Karpas-422 (cell line): ENCODE measurements around the gene ANKH. TPM values are rescaled to one million over a fixed set of nuclear protein-coding genes. Genes with fewer than 3 reads are reported as not detected.
"Not testable (repeated sequence)": the region's sequence is repeated elsewhere in the genome, so short reads cannot be mapped to it uniquely, and the experiment has no call there.

ENCODE experiments used
- DNase-seq: peaks from one replicate; pipeline ENCODE4 v3.0.0-alpha.2; 2015
- H2AFZ ChIP-seq: fragments of 200-600 bp; sonication (generic); 2 replicates; pipeline ENCODE4 v1.6.1; 2014; ENCODE audit warnings: antibody characterized with exemption, low read length, mixed read lengths
- H3K27ac ChIP-seq: fragments of 200-600 bp; sonication (generic); 2 replicates; pipeline ENCODE4 v1.5.1; 2014; ENCODE audit warnings: mild to moderate bottlenecking, low read length, moderate library complexity
- H3K27me3 ChIP-seq: fragments of 200-600 bp; sonication (generic); 2 replicates; pipeline ENCODE4 v1.6.1; 2014; ENCODE audit warnings: low read length, mixed read lengths
- H3K36me3 ChIP-seq: fragments of 200-600 bp; sonication (generic); 2 replicates; pipeline ENCODE4 v1.6.1; 2014; ENCODE audit warnings: low read length, mixed read lengths; ENCODE audit not compliant: insufficient read depth
- H3K4me1 ChIP-seq: fragments of 200-600 bp; sonication (generic); 2 replicates; pipeline ENCODE4 v1.6.1; 2014; ENCODE audit warnings: mild to moderate bottlenecking, low read length, mixed read lengths
- H3K4me2 ChIP-seq: fragments of 200-600 bp; sonication (generic); 2 replicates; pipeline ENCODE4 v1.6.1; 2014; ENCODE audit warnings: low read length, low read depth, mild to moderate bottlenecking; ENCODE audit not compliant: poor library complexity, severe bottlenecking
- H3K4me3 ChIP-seq: fragments of 200-600 bp; sonication (generic); 2 replicates; pipeline ENCODE4 v1.5.1; 2014; ENCODE audit warnings: mild to moderate bottlenecking, antibody characterized with exemption, low read length, mixed read lengths
- H3K79me2 ChIP-seq: fragments of 200-600 bp; sonication (generic); 2 replicates; pipeline ENCODE4 v1.6.1; 2014; ENCODE audit warnings: mild to moderate bottlenecking, low read length, mixed read lengths
- H3K9ac ChIP-seq: fragments of 200-600 bp; sonication (generic); 2 replicates; pipeline ENCODE4 v1.6.0; 2014; ENCODE audit warnings: low read length
- H3K9me2 ChIP-seq: fragments of 200-600 bp; sonication (generic), shearing (Covaris generic); replicated peaks from 2 replicates; pipeline ENCODE4 v1.6.0; 2014; ENCODE audit warnings: mild to moderate bottlenecking, low read length, moderate library complexity; ENCODE audit not compliant: insufficient read depth
- H3K9me3 ChIP-seq: fragments of 300-700, 200-600 bp; sonication (generic); 2 replicates; pipeline ENCODE4 v1.6.1; 2014; ENCODE audit warnings: low read length, mixed read lengths
- H4K20me1 ChIP-seq: fragments of 200-600 bp; sonication (generic); 2 replicates; pipeline ENCODE4 v1.6.1; 2014; ENCODE audit warnings: mild to moderate bottlenecking, antibody characterized with exemption, low read length, low read depth; ENCODE audit not compliant: insufficient read depth
- total RNA-seq: library from RNA; depleted of rRNA; stranded (reverse); fragments of >200 nt; shearing (Covaris generic); gene quantifications from 2 replicates; pipeline ENCODE4 v1.2.3, GENCODE V29; 2014; ENCODE audit warnings: low replicate concordance

The ANKH gene
- total RNA-seq, 1 experiment from 2014 or later = 0.75 TPM

- H3K9ac ChIP-seq = no peak overlapping the region
- H3K27me3 ChIP-seq = no peaks in the 10 kb centered on the region
- no peak overlapping the region for H3K4me2 ChIP-seq
- no peaks in the 10 kb centered on the region for H3K36me3 ChIP-seq
- H3K79me2 ChIP-seq = no peaks in the 10 kb centered on the region
- H3K9me3 ChIP-seq = no peaks in the 10 kb centered on the region
- no peaks in the 10 kb centered on the region for H3K4me1 ChIP-seq
- no peaks in the 10 kb centered on the region for H3K9me2 ChIP-seq
- H3K4me3 ChIP-seq = no peak overlapping the region
- no peaks in the 10 kb centered on the region for H4K20me1 ChIP-seq
- no peak for DNase-seq
- no peak overlapping the region for H3K27ac ChIP-seq
- no peak overlapping the region for H2AFZ ChIP-seq
Observed at GRCh38 chr5:14821100-14821845, 50.3 kb downstream of the ANKH start.

- Histone ChIP-seq H3K4me2 (no peak overlapping the region), H3K9ac (no peak overlapping the region), H3K9me3 (no peaks in the 10 kb centered on the region), H3K4me3 (no peak overlapping the region), H3K27ac (no peak overlapping the region), H3K9me2 (no peaks in the 10 kb centered on the region), H3K4me1 (no peaks in the 10 kb centered on the region), H3K79me2 (no peaks in the 10 kb centered on the region), H2AFZ (no peak overlapping the region), H4K20me1 (no peaks in the 10 kb centered on the region), H3K27me3 (no peaks in the 10 kb centered on the region), H3K36me3 (no peaks in the 10 kb centered on the region)
- DNase-seq = no peak
Observed at GRCh38 chr5:14818931-14819790, 52.4 kb downstream of the ANKH start.

GRCh38 chr5:14817762-14818136, 53.8 kb downstream of the ANKH start:
- not testable (repeated sequence) for H3K9ac ChIP-seq, H3K36me3 ChIP-seq, H3K4me1 ChIP-seq, H2AFZ ChIP-seq, DNase-seq, H3K79me2 ChIP-seq, H4K20me1 ChIP-seq, H3K4me2 ChIP-seq, H3K4me3 ChIP-seq, H3K9me2 ChIP-seq, H3K27ac ChIP-seq, H3K27me3 ChIP-seq, H3K9me3 ChIP-seq

- no peak overlapping the region for H3K4me3 ChIP-seq
- no peaks in the 10 kb centered on the region for H3K79me2 ChIP-seq
- H3K9me3 ChIP-seq = no peaks in the 10 kb centered on the region
- no peaks in the 10 kb centered on the region for H3K36me3 ChIP-seq
- no peak overlapping the region for H3K27ac ChIP-seq
- H3K4me1 ChIP-seq = no peaks in the 10 kb centered on the region
- H3K4me2 ChIP-seq = no peak overlapping the region
- H3K27me3 ChIP-seq = no peaks in the 10 kb centered on the region
- H4K20me1 ChIP-seq = no peaks in the 10 kb centered on the region
- no peak overlapping the region for H3K9ac ChIP-seq
- H3K9me2 ChIP-seq = no peaks in the 10 kb centered on the region
- H2AFZ ChIP-seq = no peak overlapping the region
- DNase-seq = no peak
Observed at GRCh38 chr5:14816999-14817761, 54.4 kb downstream of the ANKH start.

- H2AFZ ChIP-seq = no peak overlapping the region
- no peaks in the 10 kb centered on the region for H3K79me2 ChIP-seq
- H4K20me1 ChIP-seq = no peaks in the 10 kb centered on the region
- no peaks in the 10 kb centered on the region for H3K9me3 ChIP-seq
- H3K4me3 ChIP-seq = no peak overlapping the region
- H3K9me2 ChIP-seq = no peaks in the 10 kb centered on the region
- no peak for DNase-seq
- H3K36me3 ChIP-seq = no peaks in the 10 kb centered on the region
- no peak overlapping the region for H3K4me2 ChIP-seq
- no peak overlapping the region for H3K27ac ChIP-seq
- H3K4me1 ChIP-seq = no peaks in the 10 kb centered on the region
- H3K27me3 ChIP-seq = no peaks in the 10 kb centered on the region
- H3K9ac ChIP-seq = no peak overlapping the region
Observed at GRCh38 chr5:14816374-14816998, 55.1 kb downstream of the ANKH start.

GRCh38 chr5:14813747-14814146, 57.8 kb downstream of the ANKH start:
- no peaks in the 10 kb centered on the region for H3K4me1 ChIP-seq
- H3K4me3 ChIP-seq = no peak overlapping the region
- H3K9ac ChIP-seq = no peak overlapping the region
- no peaks in the 10 kb centered on the region for H3K9me2 ChIP-seq
- no peaks in the 10 kb centered on the region for H3K79me2 ChIP-seq
- no peak overlapping the region for H3K27ac ChIP-seq
- no peaks in the 10 kb centered on the region for H3K36me3 ChIP-seq
- no peaks in the 10 kb centered on the region for H4K20me1 ChIP-seq
- no peaks in the 10 kb centered on the region for H3K9me3 ChIP-seq
- no peak overlapping the region for H2AFZ ChIP-seq
- no peak for DNase-seq
- H3K27me3 ChIP-seq = no peaks in the 10 kb centered on the region
- no peak overlapping the region for H3K4me2 ChIP-seq

GRCh38 chr5:14812166-14812565, 59.4 kb downstream of the ANKH start:
- no peak for DNase-seq
- no peaks in the 10 kb centered on the region for H3K9me3 ChIP-seq
- H3K27me3 ChIP-seq = no peaks in the 10 kb centered on the region
- H3K9me2 ChIP-seq = no peaks in the 10 kb centered on the region
- H3K9ac ChIP-seq = no peak overlapping the region
- no peak overlapping the region for H3K4me3 ChIP-seq
- no peak overlapping the region for H3K4me2 ChIP-seq
- H3K27ac ChIP-seq = no peak overlapping the region
- no peaks in the 10 kb centered on the region for H4K20me1 ChIP-seq
- H3K36me3 ChIP-seq = no peaks in the 10 kb centered on the region
- no peak overlapping the region for H2AFZ ChIP-seq
- no peaks in the 10 kb centered on the region for H3K4me1 ChIP-seq
- H3K79me2 ChIP-seq = no peaks in the 10 kb centered on the region
